ENCODE data around the gene UBE3D.
"Not testable (repeated sequence)": the region's sequence is repeated elsewhere in the genome, so short reads cannot be mapped to it uniquely, and the experiment has no call there.

Gene UBE3D

DNA sequence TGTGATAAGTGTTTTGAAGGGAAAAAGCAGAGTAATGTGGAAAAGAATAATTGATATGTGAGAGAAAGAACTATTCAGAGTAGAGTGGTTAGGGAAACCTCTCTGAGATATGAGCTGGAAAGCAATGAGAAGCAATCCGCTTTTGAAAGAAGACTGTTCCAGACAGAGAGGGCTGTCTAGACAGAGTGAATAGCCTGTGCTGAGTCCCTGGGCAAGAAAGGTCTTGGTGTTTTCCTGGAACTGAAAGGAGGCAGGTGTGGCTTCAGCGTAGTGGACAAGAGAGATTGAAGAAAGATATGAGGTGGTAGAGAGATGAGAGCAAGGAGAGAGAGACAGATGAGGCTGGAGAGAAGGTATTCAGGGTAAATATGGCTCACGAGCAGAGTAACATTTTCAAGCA, 190.8 kb downstream of the UBE3D start:
- DNase-seq (ENCODE audit: low read depth in 2 of 2): no peak

GRCh38 chr6:82872185-82872584, 193.5 kb downstream of the UBE3D start:
- DNase-seq (ENCODE audit: low read depth in 2 of 2): no peak

DNA sequence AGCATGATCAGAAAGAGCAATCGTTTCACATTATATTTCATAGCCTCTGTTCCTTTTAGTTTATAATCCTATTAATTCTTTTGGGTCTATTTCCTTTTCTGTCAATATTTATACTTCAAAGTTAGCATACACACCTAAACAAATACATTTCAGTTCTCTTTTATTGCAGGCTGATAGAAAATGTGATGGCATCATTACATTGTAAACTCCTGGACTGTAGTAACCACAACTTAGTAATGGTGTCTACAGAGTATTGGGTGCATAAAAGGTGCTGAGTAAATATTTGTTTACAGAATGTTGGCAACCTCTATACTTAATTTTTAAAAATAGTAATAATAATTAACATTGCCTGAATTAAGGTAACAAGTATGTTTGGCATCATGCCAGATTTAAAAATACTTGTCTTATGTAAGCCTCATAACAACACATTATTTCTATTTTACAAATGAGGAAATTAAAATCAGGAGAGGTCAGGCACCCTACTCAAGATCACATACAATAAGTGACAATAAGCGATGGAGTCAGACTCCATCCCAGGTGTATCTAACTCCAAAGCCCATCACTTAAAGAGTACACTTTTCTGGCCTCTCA, 195.0 kb downstream of the UBE3D start:
- no peak for DNase-seq (ENCODE audit: low read depth in 2 of 2)

GRCh38 chr6:82869493-82869892, 196.1 kb downstream of the UBE3D start:
- DNase-seq (ENCODE audit: low read depth in 2 of 2): no peak

DNA sequence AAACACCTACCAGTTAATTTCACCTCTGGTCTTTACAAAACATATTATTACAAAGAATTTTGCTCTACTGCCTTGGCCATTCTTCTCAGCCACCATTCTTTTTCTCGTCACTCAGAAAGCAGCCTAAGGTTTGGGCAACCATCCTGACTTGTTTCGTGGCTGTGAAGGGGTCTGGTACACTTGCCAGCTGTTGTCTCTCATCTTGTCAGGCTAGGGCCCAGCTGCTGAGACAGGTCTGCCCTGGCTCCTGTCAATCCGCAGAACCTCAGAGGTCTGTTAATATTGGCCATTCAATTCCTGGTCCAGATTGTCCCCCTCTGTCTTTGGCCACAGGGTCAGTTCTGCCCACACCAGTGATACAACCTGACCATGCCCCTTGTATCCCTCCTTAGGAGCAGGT, 197.7 kb downstream of the UBE3D start:
- DNase-seq (ENCODE audit: low read depth in 2 of 2): no peak

DNA sequence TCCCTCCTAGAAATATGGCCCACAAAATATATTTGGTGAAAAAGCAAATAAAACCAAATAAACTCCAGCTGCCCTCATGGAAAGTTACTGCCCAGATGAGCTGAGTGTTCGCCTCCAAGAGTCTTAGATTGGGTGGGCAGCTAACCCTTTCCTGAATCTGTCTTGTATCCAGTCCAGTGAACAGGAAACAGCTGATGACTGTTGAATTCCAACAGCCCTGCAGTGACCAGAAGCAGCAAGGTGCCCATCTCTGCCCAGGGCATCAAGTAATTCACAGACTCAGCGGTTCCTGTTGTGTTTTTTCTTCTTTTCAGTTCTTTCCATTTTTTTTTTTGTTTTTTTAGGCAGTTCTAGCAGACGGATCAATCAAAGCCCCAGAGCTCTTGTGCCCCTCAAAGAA, 199.2 kb downstream of the UBE3D start:
- DNase-seq (ENCODE audit: low read depth in 2 of 2): no peak

DNA sequence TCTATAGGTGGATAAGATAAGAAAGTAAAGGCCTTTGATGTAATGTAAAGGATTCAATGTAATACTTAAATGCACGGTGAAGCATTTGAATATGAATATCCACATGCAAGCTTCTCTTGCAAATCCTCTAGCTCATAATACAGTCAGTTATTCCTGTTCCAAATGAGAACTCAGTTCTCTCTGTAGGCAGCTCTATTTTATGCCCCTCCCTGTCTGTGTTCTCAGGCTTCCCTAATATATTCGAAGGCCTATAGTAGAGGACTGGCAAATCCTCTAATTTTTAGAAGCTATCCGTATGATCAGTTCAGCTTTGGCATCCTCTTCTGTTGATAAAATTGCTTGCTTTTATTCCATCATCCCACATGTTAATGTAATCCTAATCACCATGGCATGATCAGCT, 200.2 kb downstream of the UBE3D start:
- no peak for DNase-seq (ENCODE audit: low read depth in 2 of 2)

DNA sequence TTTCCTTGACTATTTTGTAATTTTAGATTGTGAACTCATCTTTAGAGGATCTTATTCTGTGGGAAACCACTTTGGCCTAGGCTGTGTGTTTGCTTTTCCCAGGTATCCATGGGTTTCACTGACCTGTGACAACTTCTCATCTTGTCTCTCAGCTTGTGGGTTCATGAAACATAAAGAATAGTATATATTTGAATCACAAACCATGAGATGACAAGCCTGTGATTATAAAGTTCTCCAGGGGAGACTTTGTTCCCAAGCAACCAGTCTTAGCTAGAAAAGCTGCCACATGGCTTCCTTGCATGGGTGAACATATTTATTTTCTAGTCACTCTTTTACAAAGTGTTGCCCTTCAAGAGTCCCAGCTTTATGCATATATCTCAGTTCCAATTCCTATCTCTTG, 201.9 kb downstream of the UBE3D start:
- DNase-seq (ENCODE audit: low read depth in 2 of 2): no peak

DNA sequence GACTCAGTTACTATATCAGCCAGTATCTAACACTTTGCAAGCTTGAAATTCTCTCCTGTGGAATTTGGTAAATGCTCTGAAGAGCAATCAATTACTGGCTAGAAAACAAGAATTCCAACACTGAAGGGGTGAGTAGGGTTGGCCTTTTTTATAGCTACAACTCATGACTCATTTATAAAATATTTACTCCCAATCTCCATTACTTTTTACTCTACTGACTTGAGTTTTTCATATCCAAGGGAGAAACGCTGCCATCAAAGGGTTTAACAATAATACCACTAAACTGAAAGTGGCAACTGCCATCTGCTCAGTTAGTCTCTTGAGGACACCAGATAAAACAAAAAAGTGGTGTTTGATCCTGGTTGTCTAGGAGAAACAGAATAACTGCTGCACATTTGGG, 203.1 kb downstream of the UBE3D start:
- DNase-seq (ENCODE audit: low read depth in 2 of 2): no peak

- DNase-seq (ENCODE audit: low read depth in 2 of 2): no peak
Observed at GRCh38 chr6:82861121-82861520, 204.5 kb downstream of the UBE3D start.

DNA sequence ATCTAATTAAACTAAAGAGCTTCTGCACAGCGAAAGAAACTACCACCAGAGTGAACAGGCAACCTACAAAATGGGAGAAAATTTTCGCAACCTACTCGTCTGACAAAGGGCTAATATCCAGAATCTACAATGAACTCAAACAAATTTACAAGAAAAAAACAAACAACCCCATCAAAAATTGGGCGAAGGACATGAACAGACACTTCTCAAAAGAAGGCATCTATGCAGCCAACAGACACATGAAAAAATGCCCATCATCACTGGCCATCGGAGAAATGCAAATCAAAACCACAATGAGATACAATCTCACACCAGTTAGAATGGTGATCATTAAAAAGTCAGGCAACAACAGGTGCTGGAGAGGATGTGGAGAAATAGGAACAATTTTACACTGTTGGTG, 209.6 kb downstream of the UBE3D start:
- not testable (repeated sequence) for DNase-seq (ENCODE audit: low read depth in 2 of 2)

- DNase-seq (ENCODE audit: low read depth in 2 of 2): not testable (repeated sequence)
Observed at GRCh38 chr6:82852904-82853303, 212.7 kb downstream of the UBE3D start.

- DNase-seq (ENCODE audit: low read depth in 2 of 2): no peak
Observed at GRCh38 chr6:82843291-82843885, 222.3 kb downstream of the UBE3D start.

- no peak for DNase-seq (ENCODE audit: low read depth in 2 of 2)
Observed at GRCh38 chr6:82842721-82843120, 222.9 kb downstream of the UBE3D start.

All from stimulated activated CD4-positive, alpha-beta T cell treated with anti-CD3 and anti-CD28 coated beads, Interleukin-4, amount 100 ng/mL, for 48 hours (primary cell).